GM12872 (cell line): ENCODE results near the gene CD300LF.

Source experiments
- TF ChIP-seq, protein P1 (sequence below): IDR thresholded peaks from 3 replicates; pipeline ENCODE4 v1.5.1; 2011; ENCODE audit warnings: low read depth, mild to moderate bottlenecking, low read length, moderate library complexity; ENCODE audit not compliant: insufficient read depth

The CD300LF gene

GRCh38 chr17:74740173-74740572 lies 27.4 kb upstream of the CD300LF start:
- TF ChIP-seq, protein P1, sequence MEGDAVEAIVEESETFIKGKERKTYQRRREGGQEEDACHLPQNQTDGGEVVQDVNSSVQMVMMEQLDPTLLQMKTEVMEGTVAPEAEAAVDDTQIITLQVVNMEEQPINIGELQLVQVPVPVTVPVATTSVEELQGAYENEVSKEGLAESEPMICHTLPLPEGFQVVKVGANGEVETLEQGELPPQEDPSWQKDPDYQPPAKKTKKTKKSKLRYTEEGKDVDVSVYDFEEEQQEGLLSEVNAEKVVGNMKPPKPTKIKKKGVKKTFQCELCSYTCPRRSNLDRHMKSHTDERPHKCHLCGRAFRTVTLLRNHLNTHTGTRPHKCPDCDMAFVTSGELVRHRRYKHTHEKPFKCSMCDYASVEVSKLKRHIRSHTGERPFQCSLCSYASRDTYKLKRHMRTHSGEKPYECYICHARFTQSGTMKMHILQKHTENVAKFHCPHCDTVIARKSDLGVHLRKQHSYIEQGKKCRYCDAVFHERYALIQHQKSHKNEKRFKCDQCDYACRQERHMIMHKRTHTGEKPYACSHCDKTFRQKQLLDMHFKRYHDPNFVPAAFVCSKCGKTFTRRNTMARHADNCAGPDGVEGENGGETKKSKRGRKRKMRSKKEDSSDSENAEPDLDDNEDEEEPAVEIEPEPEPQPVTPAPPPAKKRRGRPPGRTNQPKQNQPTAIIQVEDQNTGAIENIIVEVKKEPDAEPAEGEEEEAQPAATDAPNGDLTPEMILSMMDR = no peak

GRCh38 chr17:74739227-74739831 lies 26.6 kb upstream of the CD300LF start:
- TF ChIP-seq, protein P1 = no peak

DNA sequence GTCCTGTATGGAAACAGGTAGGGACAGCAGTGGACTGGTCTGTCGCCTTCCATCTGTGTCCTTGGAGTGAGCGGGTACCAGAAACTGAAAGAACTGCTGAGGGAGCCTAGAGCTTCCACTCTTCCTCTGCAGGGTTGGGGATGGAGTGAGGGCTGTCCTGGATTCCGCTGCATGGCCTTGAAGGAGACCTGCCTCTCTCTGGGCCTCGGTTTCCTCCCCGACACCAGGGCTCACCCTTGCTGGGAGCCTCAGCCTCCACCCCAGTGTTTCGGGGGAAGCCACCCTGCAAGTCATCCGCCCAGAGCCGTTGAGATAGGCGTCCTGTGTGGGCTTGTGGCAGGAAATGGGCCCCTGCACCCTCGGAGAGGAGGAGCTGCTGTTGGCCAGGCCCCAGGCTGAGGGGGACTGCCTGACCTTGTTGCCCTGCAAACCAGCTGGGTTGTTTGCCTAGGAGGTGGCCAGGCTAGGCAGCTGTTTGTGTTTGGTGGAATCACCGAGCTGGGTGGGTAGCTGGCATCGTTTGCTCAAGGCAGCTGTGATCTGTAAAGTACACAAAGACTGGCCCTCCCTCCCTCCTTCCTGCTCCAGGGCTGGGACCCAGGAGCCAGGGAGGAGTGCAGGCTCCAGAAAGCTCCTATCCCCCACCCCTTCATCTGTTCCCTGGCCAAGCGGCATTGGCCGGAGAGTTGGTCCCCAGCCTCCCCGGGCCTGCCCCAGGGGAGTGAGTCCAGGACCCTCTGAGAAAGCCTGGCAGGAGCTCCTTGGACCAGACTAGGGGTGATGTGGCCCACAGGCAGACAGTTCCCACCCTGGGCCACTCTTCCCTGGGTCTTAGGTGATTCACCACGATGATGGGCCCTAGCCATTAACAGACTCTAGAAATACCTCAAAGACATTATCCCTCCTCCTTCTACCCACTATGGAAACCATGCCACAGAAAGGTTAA lies 25.6 kb upstream of the CD300LF start:
- TF ChIP-seq, protein P1 = no peak

DNA sequence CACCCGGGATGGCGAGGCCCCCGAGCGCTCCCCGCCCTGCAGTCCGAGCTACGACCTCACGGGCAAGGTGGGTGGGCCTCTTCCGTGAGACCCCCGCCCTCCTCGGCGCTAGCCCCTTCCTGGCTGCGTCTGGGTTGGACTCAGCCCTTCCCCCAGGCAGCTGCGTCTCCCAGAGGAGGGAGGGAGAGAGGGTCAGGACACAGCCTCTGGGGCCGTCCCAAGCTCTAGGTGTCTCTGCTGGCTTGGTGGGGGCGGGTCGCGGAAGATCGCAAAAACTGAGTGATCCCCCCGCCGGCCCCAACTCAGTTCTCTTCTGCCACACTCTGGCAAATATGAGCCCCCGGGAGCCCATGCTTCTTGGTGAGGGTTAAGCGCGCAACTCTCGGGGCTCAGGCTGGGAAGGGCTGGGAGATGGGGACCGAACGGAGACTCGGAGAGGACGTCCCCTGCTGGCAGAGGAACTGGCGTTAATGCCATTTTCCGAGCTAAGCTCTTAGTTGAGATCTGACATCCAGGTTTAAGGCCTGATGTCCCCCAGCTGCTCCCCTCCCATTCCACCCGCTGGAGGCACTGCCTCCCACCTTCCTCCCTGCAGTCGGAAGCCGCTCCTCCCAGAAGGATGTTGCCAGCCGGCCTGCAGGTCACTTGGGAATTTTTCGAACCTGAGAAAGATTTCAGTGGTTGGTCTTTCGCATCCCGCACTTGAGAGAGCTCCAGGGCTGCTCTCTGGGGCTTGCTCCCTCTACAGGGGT lies 24.8 kb upstream of the CD300LF start:
- TF ChIP-seq, protein P1 = peak; percentile 63

DNA sequence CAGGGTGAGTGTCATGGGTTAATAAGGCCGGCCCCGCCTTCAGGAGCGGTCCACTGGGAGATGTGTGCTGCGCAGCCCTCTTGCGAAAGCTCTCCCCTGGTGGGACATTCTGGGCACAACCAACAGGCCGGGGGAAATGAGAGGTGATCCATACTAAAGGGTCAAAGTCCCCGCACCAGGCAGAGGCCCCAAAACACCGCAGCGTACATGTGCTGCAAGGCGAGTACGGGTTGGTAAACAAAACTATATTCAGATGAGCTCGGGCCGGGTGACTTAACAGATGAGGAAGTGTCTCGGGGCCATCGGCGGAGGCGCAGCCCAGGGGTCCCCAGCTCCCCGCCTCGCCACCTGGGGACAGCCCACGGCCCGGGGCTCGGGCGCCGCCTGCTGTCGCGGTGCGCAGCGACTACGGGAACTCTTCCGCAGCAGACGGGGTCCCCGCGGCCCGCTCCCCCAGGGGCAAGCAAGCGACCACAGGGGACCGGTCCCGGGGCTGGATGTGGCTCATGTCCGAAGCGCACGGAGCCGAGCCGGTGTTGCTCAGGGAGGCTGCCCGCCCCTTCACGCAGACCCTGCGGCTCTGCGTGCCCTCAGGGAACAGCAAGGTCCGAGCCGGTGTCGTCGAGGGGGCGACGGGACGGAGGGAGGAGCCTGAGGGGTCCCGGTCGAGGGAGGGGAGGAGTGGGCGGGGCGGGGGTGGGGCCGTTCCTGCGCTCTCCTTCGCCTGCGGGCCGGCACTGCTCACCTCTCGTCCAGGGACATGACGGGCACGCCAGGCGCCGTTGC lies 24.0 kb upstream of the CD300LF start, which contains the start of gene RAB37:
Gene RAB37, plus strand, starts transcription at position 744 of the 786 bp plus-strand sequence. Its CDS starts 17 bp downstream, at position 761.
- TF ChIP-seq, protein P1 = peak; percentile 64

DNA sequence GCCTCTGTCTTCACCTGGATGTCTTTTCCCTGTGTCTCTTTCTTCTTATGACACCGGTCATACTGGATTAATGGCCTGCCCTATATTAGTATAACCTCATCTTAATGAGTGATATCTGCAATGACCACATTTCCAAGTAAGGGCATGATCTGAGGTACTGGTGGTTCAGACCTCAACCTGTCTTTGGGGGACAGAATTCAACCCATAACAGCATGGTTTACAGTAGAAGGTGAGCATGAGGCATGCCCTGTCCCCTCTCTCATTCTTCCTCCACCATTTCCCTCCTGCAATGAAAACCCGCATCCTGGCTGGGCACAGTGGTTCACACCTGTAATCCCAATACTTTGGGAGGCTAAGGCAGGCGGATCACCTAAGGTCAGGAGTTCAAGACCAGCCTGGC lies 21.5 kb upstream of the CD300LF start:
- TF ChIP-seq, protein P1 = no peak
